NCI-H2227 (cell line): ENCODE data around the gene TRAF2.
A peak's percentile ranks its signal among the peaks of the same experiment; 100 is the strongest.

Experiments
- DNase-seq: peaks from one replicate; lab custom pipeline; 2025; ENCODE audit not compliant: unreplicated experiment; lab: John Stamatoyannopoulos, UW

TRAF2 gene

DNA sequence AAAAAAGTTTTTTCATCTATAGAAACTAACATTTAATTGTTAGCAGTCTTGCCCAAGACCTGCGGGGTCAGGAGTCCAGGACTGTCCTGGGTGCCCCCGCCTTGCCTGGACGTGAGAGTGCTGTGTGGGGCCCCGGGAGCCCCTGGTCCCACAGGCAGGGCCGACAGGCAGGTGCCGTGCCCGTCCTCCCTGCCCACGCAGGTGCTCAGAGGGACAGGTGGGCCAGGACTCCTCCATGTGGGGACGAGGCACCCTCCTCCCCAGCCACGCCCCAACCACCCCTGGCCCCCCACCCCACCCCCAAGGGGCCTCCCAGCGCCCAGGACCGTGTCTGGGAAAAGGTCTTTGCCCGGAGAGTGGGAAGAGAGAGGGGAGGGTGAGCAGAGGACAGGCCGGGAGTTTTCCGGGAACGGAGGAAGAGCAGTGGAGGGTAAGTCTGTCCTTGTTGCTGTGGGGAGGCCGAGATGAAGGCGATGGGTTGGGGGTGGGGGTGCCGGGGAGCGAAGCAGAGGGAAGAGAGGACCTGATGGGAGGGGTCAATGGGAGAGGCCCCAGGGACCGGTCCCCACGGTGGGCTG, 63.0 kb downstream of the TRAF2 start:
- peak; percentile 56 for DNase-seq

GRCh38 chr9:136949817-136950655, 63.7 kb downstream of the TRAF2 start:
- peak; percentile 91 for DNase-seq

DNA sequence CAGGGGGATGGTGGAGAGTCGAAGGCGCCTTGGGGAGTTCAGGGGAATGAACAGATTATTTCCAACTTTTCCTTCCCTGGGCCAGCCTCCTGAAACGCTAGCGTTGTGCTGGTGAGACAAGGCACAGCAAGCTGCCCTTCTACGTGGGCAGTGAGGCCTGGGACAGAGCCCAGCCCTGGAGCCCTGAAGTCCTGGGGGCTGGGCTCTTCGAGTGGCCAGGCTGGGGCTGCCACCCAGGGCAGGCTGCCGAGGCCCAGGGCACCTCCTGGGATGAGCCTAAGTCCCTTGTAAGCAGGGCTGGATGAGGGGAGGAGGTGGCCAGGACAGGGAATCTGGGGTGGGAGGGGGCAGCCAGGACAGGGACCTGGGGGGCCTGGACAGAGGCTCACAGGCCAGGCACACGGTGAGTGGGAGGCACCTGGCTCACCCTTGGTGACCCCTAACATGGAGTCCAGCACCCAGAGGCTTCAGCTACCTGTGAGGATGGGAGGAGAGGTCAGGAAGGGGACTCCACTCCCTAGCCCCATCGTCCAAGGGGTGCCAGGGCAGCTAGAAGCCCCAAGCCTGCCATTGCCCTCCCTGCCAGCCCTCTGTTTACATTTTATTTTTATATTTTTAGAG, 64.5 kb downstream of the TRAF2 start:
- no peak for DNase-seq

GRCh38 chr9:136951541-136952320, 65.4 kb downstream of the TRAF2 start, which contains the start of gene LCN12:
TSS of gene LCN12 (plus strand) at chr9:136952273. CDS start at chr9:136952328, 55 bp downstream.
- no peak for DNase-seq

GRCh38 chr9:136952321-136952850, 66.1 kb downstream of the TRAF2 start:
- no peak for DNase-seq

DNA sequence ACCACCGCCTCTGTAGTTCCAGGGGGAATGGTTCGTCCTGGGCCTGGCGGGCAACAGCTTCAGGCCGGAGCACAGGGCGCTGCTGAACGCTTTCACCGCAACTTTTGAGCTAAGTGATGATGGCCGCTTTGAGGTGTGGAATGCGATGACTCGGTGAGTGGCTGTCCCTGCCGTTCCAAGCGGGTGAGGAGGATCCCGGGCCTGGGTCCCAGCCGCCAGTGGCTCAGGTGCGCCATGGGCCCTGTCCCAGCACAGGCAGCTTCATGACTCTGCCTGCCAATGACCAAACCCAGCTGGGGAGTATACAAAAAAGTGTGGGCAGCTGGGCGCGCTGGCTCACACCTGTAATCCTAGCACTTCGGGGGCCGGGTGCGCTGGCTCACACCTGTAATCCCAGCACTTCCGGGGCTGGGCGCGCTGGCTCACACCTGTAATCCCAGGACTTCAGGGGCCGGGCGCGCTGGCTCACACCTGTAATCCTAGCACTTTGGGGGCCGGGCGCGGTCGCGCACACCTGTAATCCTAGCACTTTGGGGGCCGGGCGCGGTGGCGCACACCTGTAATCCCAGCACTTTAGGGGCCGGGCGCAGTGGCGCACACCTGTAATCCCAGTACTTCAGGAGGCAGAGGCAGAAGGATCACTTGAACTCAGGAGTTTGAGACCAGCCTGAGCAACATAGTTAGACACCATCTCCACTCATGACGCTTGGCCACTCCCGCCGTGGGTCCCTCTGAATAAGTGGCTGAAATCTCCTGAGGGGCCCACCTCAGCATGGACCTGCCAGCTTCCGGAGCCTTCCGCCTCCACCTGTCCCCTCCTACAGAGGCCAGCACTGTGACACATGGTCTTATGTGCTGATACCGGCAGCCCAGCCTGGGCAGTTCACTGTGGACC, 66.8 kb downstream of the TRAF2 start:
- no peak for DNase-seq

GRCh38 chr9:136953771-136954269, 67.5 kb downstream of the TRAF2 start:
- DNase-seq: no peak

GRCh38 chr9:136954270-136955083, 68.2 kb downstream of the TRAF2 start:
- no peak for DNase-seq

- DNase-seq: no peak
Measured at GRCh38 chr9:136955202-136955942, 69.1 kb downstream of the TRAF2 start.

DNA sequence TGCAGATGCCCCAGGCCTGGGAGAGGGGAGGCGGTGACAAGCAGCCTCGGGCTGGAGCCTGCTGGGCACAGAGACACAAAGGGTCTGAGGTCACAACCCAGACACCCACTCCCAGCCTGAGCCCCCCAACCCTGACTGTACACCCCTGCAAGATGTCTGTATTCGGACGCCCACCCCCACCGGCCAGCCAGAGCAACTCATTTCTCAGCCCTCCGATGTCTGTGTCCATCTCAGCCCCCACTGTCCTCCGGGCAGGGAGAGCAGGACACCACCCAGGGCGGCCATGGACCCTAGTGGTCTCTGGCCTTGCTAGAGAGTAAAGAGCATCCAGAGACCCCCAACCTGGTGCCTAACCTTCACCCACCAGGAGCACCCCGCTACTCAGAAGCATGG, 69.6 kb downstream of the TRAF2 start:
- DNase-seq: no peak

GRCh38 chr9:136956604-136957003, 70.3 kb downstream of the TRAF2 start:
- no peak for DNase-seq

DNA sequence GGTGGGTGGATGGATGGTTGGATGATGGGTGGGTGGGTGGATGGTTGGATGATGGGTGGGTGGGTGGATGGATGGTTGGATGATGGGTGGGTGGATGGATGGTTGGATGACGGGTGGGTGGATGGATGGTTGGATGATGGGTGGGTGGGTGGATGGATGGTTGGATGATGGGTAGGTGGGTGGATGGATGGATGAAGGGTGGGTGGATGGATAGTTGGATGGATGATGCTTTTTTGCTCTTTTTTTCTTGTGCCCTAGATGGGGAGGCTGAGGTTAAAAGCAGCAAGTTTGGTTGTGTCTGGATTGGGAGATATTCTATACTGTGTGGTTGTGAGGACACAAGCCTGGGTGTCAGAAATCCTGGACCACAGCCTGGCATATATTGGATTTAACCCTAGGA, 71.1 kb downstream of the TRAF2 start:
- DNase-seq: no peak

DNA sequence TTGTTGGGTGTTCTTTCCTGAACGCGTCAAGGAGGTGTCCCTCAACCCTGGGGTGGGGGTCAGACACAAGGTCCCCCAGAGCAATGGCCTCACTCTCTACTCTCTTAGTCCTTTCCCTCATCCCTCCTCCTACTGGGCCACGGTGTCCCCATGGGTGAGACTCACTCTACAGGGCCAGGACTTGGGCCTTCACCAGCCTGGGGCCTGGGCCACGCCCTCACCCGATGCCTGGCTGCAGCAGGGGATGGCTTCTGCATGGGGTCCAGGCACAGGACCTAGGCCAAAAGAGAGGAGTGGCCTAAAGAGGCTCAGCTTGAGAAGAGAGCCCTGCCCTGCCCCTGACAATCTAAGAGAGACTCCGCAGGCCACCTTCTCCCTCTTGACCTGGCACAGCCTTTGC, 71.6 kb downstream of the TRAF2 start:
- DNase-seq: no peak

DNA sequence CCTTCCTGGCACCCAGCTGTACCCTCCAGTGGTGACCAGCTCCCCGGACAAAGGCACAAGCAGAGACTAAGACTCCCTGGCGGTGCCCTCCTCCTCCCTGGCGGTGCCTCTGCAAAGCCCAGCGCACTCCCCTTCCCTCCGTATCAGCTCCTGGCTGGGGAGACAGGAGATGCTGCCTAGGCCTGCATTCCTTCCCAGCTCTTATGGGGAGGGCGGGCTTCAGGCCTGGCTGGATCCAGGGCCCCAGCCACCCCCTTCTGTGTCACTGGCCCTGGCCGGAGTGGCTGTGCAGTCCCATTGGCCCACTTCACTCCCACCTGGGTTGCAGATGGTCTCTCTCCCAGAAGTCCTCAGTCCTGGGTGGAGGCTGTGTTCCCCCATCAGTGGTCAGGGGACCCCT, 72.2 kb downstream of the TRAF2 start:
- no peak for DNase-seq

DNA sequence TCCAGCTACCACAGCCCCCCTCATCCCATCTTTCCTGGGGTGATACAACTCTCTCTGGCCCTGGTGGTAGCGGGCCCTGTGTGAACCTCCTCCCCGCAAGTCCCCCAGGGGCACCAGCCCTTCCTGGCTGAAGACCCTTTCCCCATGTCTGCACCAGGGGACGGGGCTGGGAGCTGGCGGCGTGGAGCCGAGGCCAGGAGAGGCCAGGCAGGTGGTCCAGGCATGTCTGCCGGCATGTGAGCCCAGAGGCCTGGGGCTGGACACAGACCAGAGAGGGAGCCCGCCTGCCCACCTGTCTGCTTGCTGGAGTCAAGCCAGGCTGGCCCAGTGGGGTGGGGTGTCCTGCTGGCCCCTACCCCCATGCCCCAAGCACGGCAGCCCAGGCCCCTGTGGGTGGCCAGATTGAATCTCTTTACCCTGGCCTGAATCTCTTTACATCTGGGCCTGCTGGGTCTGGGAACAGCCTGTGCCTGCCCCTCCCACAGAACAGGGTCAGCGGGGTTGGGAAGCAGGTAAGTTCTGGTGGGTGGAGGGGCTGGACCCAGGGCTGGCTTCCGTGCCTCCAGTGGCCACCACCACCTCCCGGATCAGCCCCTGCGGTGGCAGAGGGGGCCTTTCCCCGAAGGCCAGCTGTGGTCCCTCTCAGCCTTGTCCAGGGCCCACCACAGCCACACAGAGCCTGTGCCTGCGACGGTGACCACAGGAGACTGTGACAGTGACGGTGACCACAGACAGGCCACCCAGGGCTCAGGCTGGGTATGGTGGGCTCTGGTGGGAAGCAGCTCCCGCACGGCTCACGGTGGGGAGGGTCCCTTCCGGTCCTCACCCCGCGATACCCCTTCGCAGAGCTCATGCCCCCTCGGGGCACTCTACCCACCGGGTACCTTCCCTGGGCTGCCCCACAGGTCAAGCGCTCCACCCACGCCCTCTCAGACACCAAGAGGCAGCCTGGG, 72.9 kb downstream of the TRAF2 start:
- no peak for DNase-seq

DNA sequence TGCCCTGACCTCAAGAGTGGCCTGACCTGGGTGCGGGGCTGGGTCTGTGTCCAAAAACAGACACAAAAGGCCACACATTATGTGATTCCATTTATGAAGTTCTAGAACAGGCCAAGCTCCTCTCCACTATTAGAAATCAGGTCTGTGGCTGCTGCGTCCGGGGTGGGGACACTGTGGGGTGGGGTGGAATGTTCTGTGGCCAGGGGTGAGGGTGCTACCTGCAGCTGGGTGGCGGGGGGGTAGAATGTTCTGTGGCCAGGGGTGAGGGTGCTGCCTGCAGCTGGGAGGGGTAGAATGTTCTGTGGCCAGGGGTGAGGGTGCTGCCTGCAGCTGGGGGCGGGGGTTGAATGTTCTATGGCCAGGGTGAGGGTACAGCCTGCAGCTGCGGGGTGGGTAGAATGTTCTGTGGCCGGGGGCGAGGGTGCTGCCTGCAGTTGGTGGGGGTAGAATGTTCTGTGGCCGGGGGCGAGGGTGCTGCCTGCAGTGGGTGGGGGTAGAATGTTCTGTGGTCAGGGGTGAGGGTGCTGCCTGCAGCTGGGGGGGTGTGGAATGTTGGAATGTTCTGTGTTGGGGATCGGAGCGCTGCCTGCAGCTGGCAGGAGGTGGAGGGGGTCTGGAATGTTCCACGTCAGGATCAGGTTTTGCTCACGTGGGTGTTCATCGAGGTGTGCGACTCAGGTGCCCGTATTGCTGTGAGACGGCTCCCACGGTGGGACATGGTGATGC, 74.1 kb downstream of the TRAF2 start:
- DNase-seq: no peak

DNA sequence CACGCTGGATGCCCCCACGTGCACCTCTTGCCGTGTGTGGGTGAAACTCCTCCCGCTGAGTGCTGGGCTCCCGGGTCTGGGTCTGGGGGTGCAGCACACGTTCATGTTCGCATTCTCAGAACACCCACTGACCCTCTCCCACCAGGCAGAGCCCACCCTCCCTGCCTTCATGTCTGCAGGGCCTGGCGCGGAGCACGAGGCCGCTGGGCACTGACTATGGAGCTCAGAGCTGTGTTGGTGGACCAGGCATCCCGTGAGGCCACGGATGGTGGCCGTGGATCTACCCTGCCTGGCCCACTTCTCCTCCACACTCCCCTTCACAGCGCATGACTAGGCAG, 74.6 kb downstream of the TRAF2 start:
- DNase-seq: no peak
